Osteoblast (primary cell): ENCODE data around the gene F7. TPM values are rescaled to one million over a fixed set of nuclear protein-coding genes. Genes with fewer than 3 reads are reported as not detected.

ENCODE experiments used
- DNase-seq: peaks from one replicate; pipeline ENCODE4 v3.0.0; 2011; ENCODE audit warnings: low spot score, mixed read lengths; ENCODE audit not compliant: insufficient read length; ENCODE audit errors: missing footprints
- H2AFZ ChIP-seq: 2 replicates; pipeline ENCODE4 v1.6.0; 2011; ENCODE audit warnings: mild to moderate bottlenecking, low read length
- H3K27ac ChIP-seq: 2 replicates; pipeline ENCODE4 v1.5.1; 2011; ENCODE audit warnings: mild to moderate bottlenecking, low read depth, low read length, moderate library complexity
- H3K27me3 ChIP-seq: 2 replicates; pipeline ENCODE4 v1.6.0; 2012; ENCODE audit warnings: mild to moderate bottlenecking, control low read depth, inconsistent platforms, low read length, moderate library complexity; ENCODE audit not compliant: insufficient read depth
- H3K36me3 ChIP-seq: 2 replicates; pipeline ENCODE4 v1.5.1; 2011; ENCODE audit warnings: mild to moderate bottlenecking, low read length, control low read depth, moderate library complexity; ENCODE audit not compliant: insufficient read depth
- H3K4me1 ChIP-seq: 2 replicates; pipeline ENCODE4 v1.5.1; 2011; ENCODE audit warnings: mild to moderate bottlenecking, low read length, control low read depth, moderate library complexity; ENCODE audit not compliant: insufficient read depth
- H3K4me2 ChIP-seq: 2 replicates; pipeline ENCODE4 v1.6.0; 2011; ENCODE audit warnings: mild to moderate bottlenecking, low read length; ENCODE audit not compliant: insufficient read depth
- H3K4me3 ChIP-seq: fragments of 200-600 bp; sonication (generic); 3 replicates; pipeline ENCODE4 v1.5.1; 2012; ENCODE audit warnings: mild to moderate bottlenecking, low read length, inconsistent platforms; ENCODE audit not compliant: insufficient read depth
- H3K79me2 ChIP-seq: 2 replicates; pipeline ENCODE4 v1.6.0; 2012; ENCODE audit warnings: mild to moderate bottlenecking, low read length, control low read depth, inconsistent platforms; ENCODE audit not compliant: insufficient read depth
- H3K9me3 ChIP-seq: 2 replicates; pipeline ENCODE4 v1.5.1; 2011; ENCODE audit warnings: low read depth, low read length, control low read depth
- H4K20me1 ChIP-seq: 2 replicates; pipeline ENCODE4 v1.6.0; 2012; ENCODE audit warnings: mild to moderate bottlenecking, low read length, control low read depth; ENCODE audit not compliant: insufficient read depth
- CTCF ChIP-seq: IDR thresholded peaks from 2 replicates; pipeline ENCODE4 v1.5.1; 2011; ENCODE audit warnings: mild to moderate bottlenecking, low read depth, low read length, moderate library complexity; ENCODE audit errors: extremely low read depth
- total RNA-seq: library from RNA; depleted of rRNA; stranded (reverse); fragments of >200 nt; gene quantifications from 2 replicates; pipeline ENCODE4 v1.2.3, GENCODE V29; 2012

Gene F7
- total RNA-seq, 1 donor: under 0.01 TPM

- peaks cover 17% of the 10 kb centered on the region for H3K27me3 ChIP-seq
- H3K4me1 ChIP-seq: no peaks in the 10 kb centered on the region
- H3K27ac ChIP-seq: no peak overlapping the region
- no peaks in the 10 kb centered on the region for H4K20me1 ChIP-seq
- H3K4me3 ChIP-seq: no peak overlapping the region
- no peak overlapping the region for H3K4me2 ChIP-seq
- no peak for TF ChIP-seq CTCF
- no peaks in the 10 kb centered on the region for H3K79me2 ChIP-seq
- peaks cover 8% of the 10 kb centered on the region for H3K36me3 ChIP-seq
- H3K9me3 ChIP-seq: no peaks in the 10 kb centered on the region
- H2AFZ ChIP-seq: no peak overlapping the region
- peak; percentile 43 for DNase-seq
Observed at GRCh38 chr13:113164492-113164891, 58.9 kb downstream of the F7 start.

GRCh38 chr13:113166266-113166665 is 60.7 kb downstream of the F7 start:
- H3K27ac ChIP-seq: no peak overlapping the region
- H3K27me3 ChIP-seq: peaks cover 13% of the 10 kb centered on the region
- no peaks in the 10 kb centered on the region for H3K4me1 ChIP-seq
- peaks cover 15% of the 10 kb centered on the region for H3K36me3 ChIP-seq
- no peak for TF ChIP-seq CTCF
- no peak overlapping the region for H3K4me2 ChIP-seq
- no peaks in the 10 kb centered on the region for H3K9me3 ChIP-seq
- no peaks in the 10 kb centered on the region for H4K20me1 ChIP-seq
- H3K4me3 ChIP-seq: no peak overlapping the region
- no peaks in the 10 kb centered on the region for H3K79me2 ChIP-seq
- DNase-seq: no peak
- no peak overlapping the region for H2AFZ ChIP-seq

GRCh38 chr13:113166681-113167080 is 61.1 kb downstream of the F7 start:
- DNase-seq: peak; percentile 44
- Histone ChIP-seq H2AFZ (no peak overlapping the region), H4K20me1 (no peaks in the 10 kb centered on the region), H3K36me3 (peaks cover 19% of the 10 kb centered on the region), H3K4me3 (no peak overlapping the region), H3K27ac (no peak overlapping the region), H3K4me2 (no peak overlapping the region), H3K4me1 (no peaks in the 10 kb centered on the region), H3K27me3 (peaks cover 10% of the 10 kb centered on the region), H3K9me3 (no peaks in the 10 kb centered on the region), H3K79me2 (no peaks in the 10 kb centered on the region)
- TF ChIP-seq CTCF: no peak

- no peak for DNase-seq
- Histone ChIP-seq H3K27me3 (peaks cover 10% of the 10 kb centered on the region), H3K4me2 (no peak overlapping the region)
Observed at GRCh38 chr13:113167155-113167554, 61.6 kb downstream of the F7 start.

More at GRCh38 chr13:113167155-113167554, 61.6 kb downstream of the F7 start:
- Histone ChIP-seq H3K36me3 (peaks cover 24% of the 10 kb centered on the region), H3K9me3 (no peaks in the 10 kb centered on the region), H2AFZ (no peak overlapping the region), H4K20me1 (no peaks in the 10 kb centered on the region), H3K27ac (no peak overlapping the region), H3K79me2 (no peaks in the 10 kb centered on the region), H3K4me3 (no peak overlapping the region), H3K4me1 (no peaks in the 10 kb centered on the region)
- no peak for TF ChIP-seq CTCF
